ENCODE data around the gene VSNL1.

- TF ChIP-seq, protein P1, sequence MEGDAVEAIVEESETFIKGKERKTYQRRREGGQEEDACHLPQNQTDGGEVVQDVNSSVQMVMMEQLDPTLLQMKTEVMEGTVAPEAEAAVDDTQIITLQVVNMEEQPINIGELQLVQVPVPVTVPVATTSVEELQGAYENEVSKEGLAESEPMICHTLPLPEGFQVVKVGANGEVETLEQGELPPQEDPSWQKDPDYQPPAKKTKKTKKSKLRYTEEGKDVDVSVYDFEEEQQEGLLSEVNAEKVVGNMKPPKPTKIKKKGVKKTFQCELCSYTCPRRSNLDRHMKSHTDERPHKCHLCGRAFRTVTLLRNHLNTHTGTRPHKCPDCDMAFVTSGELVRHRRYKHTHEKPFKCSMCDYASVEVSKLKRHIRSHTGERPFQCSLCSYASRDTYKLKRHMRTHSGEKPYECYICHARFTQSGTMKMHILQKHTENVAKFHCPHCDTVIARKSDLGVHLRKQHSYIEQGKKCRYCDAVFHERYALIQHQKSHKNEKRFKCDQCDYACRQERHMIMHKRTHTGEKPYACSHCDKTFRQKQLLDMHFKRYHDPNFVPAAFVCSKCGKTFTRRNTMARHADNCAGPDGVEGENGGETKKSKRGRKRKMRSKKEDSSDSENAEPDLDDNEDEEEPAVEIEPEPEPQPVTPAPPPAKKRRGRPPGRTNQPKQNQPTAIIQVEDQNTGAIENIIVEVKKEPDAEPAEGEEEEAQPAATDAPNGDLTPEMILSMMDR (IDR thresholded peaks at IDR 0.05), result no peak
- TF ChIP-seq POLR2A (IDR thresholded peaks at IDR 0.05), result no peak
Observed at GRCh38 chr2:17497718-17498117, 42.8 kb upstream of the VSNL1 start.
